Astrocyte of the spinal cord (primary cell): ENCODE results near the gene MARK4.

Source experiments
- DNase-seq: peaks from one replicate; pipeline ENCODE4 v3.0.0; 2011; ENCODE audit warnings: low read depth, low spot score
- H3K4me3 ChIP-seq: 2 replicates; pipeline ENCODE4 v1.5.1; 2011; ENCODE audit warnings: low read depth, mild to moderate bottlenecking, low read length, moderate library complexity
- in situ Hi-C: cut with HindIII; loops from 2 replicates; pipeline ENCODE4 v1.10.0; 2017; ENCODE audit warnings: low sequenced_read_pairs
- TF ChIP-seq, protein P1 (sequence below): IDR thresholded peaks from 2 replicates; pipeline ENCODE4 v1.5.1; 2012; ENCODE audit warnings: low read depth, mild to moderate bottlenecking, low read length, inconsistent platforms

The MARK4 gene

DNA sequence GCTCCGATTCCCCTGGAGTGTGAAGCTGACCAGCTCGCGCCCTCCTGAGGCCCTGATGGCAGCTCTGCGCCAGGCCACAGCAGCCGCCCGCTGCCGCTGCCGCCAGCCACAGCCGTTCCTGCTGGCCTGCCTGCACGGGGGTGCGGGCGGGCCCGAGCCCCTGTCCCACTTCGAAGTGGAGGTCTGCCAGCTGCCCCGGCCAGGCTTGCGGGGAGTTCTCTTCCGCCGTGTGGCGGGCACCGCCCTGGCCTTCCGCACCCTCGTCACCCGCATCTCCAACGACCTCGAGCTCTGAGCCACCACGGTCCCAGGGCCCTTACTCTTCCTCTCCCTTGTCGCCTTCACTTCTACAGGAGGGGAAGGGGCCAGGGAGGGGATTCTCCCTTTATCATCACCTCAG, 51.3 kb downstream of the MARK4 start:
- TF ChIP-seq, protein P1, sequence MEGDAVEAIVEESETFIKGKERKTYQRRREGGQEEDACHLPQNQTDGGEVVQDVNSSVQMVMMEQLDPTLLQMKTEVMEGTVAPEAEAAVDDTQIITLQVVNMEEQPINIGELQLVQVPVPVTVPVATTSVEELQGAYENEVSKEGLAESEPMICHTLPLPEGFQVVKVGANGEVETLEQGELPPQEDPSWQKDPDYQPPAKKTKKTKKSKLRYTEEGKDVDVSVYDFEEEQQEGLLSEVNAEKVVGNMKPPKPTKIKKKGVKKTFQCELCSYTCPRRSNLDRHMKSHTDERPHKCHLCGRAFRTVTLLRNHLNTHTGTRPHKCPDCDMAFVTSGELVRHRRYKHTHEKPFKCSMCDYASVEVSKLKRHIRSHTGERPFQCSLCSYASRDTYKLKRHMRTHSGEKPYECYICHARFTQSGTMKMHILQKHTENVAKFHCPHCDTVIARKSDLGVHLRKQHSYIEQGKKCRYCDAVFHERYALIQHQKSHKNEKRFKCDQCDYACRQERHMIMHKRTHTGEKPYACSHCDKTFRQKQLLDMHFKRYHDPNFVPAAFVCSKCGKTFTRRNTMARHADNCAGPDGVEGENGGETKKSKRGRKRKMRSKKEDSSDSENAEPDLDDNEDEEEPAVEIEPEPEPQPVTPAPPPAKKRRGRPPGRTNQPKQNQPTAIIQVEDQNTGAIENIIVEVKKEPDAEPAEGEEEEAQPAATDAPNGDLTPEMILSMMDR = no peak
- H3K4me3 ChIP-seq = no peak overlapping the region
- DNase-seq = no peak
- in situ Hi-C loops = no loop called here

DNA sequence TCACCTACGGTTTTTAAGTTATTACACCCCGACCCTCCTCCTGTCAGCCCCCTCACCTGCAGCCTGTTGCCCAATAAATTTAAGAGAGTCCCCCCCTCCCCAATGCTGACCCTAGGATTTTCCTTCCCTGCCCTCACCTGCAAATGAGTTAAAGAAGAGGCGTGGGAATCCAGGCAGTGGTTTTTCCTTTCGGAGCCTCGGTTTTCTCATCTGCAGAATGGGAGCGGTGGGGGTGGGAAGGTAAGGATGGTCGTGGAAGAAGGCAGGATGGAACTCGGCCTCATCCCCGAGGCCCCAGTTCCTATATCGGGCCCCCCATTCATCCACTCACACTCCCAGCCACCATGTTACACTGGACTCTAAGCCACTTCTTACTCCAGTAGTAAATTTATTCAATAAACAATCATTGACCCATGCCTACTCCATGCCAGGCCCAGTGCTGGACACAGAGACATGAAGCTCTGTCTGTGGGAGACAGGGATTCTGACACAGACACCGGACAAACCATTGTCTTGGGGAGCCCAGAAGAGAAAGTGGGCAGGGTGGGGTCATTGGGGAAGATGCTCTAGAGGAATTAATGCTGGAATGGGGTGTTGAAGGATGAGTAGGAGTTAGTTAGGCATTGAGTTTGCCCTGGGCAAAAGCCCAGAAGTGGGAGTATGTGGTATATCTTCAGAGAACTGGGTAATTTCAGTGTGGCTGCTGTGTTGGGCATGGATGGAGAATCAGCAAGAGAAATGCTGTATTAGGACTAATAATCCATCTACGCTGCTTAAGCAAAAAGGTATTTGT, 52.4 kb downstream of the MARK4 start:
- TF ChIP-seq, protein P1 = no peak
- DNase-seq = no peak
- no peak overlapping the region for H3K4me3 ChIP-seq
- in situ Hi-C loops = no loop called here

DNA sequence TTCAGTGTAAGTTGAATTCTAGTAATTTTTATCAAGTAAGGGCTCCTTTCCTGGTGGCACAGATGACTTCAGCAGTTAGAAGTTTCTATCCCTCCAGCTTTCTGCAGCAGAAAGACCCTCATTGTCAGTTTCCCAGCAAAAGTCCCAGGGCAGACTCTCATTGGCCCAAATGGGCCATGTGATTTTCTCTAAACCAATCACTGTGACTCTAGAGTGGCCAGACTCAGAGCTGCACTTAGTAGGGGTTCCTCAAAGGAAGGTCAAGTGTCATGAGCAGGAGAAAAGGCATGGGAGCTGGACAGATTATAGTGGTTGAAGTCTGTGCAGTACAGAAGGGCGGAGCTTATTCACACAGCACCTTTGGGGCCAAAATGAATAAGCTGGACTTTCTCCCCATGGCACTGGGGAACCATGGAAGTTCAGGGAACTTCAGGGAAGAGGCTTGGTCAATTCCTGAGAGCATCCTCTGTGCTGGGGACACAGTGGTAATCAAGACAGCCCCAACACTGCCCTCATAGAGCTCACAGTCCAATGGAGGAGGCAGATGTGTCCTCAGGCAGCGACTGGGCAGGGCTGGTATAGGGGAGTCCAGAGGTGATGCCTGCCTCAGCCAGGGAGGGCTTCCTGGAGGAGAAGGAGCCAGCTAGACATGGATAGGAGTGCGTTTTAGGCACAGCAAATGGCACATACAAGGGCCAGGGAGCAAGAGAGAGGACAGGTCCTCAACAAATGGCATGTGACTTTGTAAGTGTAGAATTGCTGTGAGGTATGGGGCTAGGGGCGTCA, 53.3 kb downstream of the MARK4 start:
- no peak for DNase-seq
- no peak overlapping the region for H3K4me3 ChIP-seq
- TF ChIP-seq, protein P1 = no peak
- in situ Hi-C loops = no loop called here

DNA sequence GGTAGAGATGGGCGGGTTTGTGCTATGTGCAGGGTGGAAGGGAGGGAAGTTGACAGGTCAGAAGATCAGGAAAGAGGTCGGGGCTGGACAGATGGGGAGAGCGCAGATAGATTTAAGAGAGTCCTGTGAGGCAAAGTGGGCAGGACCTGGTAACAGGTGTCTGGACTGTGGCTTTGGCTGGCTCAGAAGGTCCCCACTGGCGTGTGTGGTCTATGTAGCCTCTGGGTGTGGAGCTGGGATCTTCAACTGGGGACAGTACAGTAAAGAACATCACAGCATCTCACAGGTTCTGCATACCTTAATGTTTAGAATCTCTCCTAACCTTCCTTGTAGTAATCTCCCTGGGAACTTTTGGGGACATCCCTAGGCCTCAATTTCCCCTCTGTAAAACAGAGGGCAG, 53.9 kb downstream of the MARK4 start:
- in situ Hi-C loops = no loop called here
- TF ChIP-seq, protein P1 = no peak
- no peak for DNase-seq
- H3K4me3 ChIP-seq = no peak overlapping the region

DNA sequence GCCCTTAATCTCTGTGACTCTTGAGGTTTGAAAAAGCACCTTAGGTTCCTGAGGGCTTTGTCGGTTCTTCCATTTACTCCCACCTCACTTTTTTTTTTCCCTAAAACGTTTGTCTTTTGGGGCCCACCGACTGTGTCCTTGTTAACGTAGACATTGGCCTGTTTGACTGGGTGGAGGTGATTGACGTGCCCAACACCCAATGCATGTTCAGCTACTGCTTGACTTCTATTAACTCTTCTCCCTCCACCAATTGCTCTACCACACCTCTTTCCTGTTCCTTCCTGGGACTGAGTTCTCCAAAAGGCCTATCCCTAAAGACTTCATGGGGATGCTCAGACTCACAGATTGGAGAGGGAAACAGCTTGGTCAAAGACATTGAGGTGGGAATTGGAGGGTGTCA, 54.4 kb downstream of the MARK4 start:
- no peak overlapping the region for H3K4me3 ChIP-seq
- in situ Hi-C loops = no loop called here
- DNase-seq = no peak
- TF ChIP-seq, protein P1 = no peak

DNA sequence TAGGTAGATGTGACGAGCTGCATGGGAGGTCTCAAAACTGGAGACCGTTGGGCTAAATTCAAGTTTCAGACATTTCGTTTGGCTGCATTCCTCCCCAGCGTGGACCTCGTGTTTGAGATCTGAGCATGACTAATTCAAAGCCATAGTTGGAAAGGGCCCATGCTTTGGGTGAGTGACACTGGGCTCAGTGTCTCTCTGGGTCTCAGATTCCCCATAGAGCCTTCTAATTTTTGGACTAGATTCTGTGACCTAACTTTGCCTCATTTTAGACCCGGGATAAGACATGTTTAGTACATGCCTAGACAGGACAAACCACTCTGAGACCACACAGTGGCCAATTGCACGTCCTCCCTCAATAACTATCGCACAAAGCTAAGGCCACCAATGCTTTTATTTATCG, 55.0 kb downstream of the MARK4 start:
- no peak overlapping the region for H3K4me3 ChIP-seq
- TF ChIP-seq, protein P1 = no peak
- in situ Hi-C loops = no loop called here
- no peak for DNase-seq
